Smooth muscle cell (in vitro differentiated cells): Measurements from ENCODE around the gene DEFB110. TPM values are rescaled to one million over a fixed set of nuclear protein-coding genes. Genes with fewer than 3 reads are reported as not detected.
A peak's percentile ranks its signal among the peaks of the same experiment; 100 is the strongest.

Experiments
- DNase-seq: peaks from one replicate; lab custom pipeline; 2025; ENCODE audit not compliant: unreplicated experiment; lab: John Stamatoyannopoulos, UW
- H2AFZ ChIP-seq: fragments of 200-600 bp; sonication (generic); 2 replicates; pipeline ENCODE4 v1.6.0; 2016; ENCODE audit warnings: antibody characterized with exemption, low read depth, mild to moderate bottlenecking
- H3F3A ChIP-seq: fragments of 200-600 bp; sonication (generic); 2 replicates; pipeline ENCODE4 v1.6.0; 2017; ENCODE audit warnings: antibody characterized with exemption, low read depth
- H3K27ac ChIP-seq: fragments of 200-600 bp; sonication (generic); 2 replicates; pipeline ENCODE4 v1.5.1; 2016; ENCODE audit warnings: low read depth, mild to moderate bottlenecking
- H3K27me3 ChIP-seq: fragments of 200-600 bp; sonication (generic); 2 replicates; pipeline ENCODE4 v1.6.1; 2016; ENCODE audit warnings: low read depth, mild to moderate bottlenecking
- H3K36me3 ChIP-seq: fragments of 200-600 bp; sonication (generic); 2 replicates; pipeline ENCODE4 v1.5.1; 2016; ENCODE audit warnings: low read depth
- H3K4me1 ChIP-seq: fragments of 200-600 bp; sonication (generic); 2 replicates; pipeline ENCODE4 v1.5.1; 2016; ENCODE audit warnings: low read depth
- H3K4me2 ChIP-seq: fragments of 200-600 bp; sonication (generic); 2 replicates; pipeline ENCODE4 v1.6.0; 2016; ENCODE audit warnings: mild to moderate bottlenecking
- H3K4me3 ChIP-seq: fragments of 200-600 bp; sonication (generic); 2 replicates; pipeline ENCODE4 v1.5.1; 2016; ENCODE audit warnings: mild to moderate bottlenecking
- H3K79me2 ChIP-seq: fragments of 200-600 bp; sonication (generic); 2 replicates; pipeline ENCODE4 v1.6.0; 2016; ENCODE audit warnings: low read depth, mild to moderate bottlenecking
- H3K9ac ChIP-seq: fragments of 200-600 bp; sonication (generic); 2 replicates; pipeline ENCODE4 v1.6.0; 2016; ENCODE audit warnings: low read depth
- H3K9me3 ChIP-seq: fragments of 200-600 bp; sonication (generic); replicated peaks from 2 replicates; pipeline ENCODE4 v1.5.1; 2016; ENCODE audit warnings: low read depth
- H4K20me1 ChIP-seq: fragments of 200-600 bp; sonication (generic); 2 replicates; pipeline ENCODE4 v1.6.0; 2016; ENCODE audit warnings: low read depth
- WGBS: methylation state at CpG from one replicate; pipeline ENCODE4 v1.1.7; 2016; ENCODE audit warnings: low lambda C conversion rate; 5-methylcytosine and 5-hydroxymethylcytosine counted together
- polyA plus RNA-seq: library from polyadenylated mRNA; unstranded; fragments of >200 nt; fragmentation: Nextera tagmentation; extraction: Ambion mirVana; gene quantifications from 2 replicates; pipeline ENCODE4 v1.2.1, GENCODE V29; 2016
- total RNA-seq: library from RNA; depleted of rRNA; stranded (reverse); fragments of >200 nt; gene quantifications from 2 replicates; pipeline ENCODE4 v1.2.3, GENCODE V29; 2014
- TF ChIP-seq, protein P1 (sequence below): fragments of 200-600 bp; sonication (generic); IDR thresholded peaks from 2 replicates; pipeline ENCODE4 v1.5.1; 2017; ENCODE audit warnings: borderline replicate concordance, mild to moderate bottlenecking, antibody characterized with exemption; ENCODE audit not compliant: insufficient read depth, poor library complexity, severe bottlenecking

Gene DEFB110
- total and polyA plus RNA-seq, 2 experiments from 2014 or later, result not detected

GRCh38 chr6:50049829-50050228 lies 28.0 kb upstream of the DEFB110 start, which contains the start of gene DEFB112:
Gene DEFB112 (minus strand): TSS chr6:50049929. CDS start chr6:50049869, 60 bp downstream.
- H3K9me3 ChIP-seq, result no peaks in the 10 kb centered on the region
- H3K27me3 ChIP-seq, result no peaks in the 10 kb centered on the region
- TF ChIP-seq, protein P1, sequence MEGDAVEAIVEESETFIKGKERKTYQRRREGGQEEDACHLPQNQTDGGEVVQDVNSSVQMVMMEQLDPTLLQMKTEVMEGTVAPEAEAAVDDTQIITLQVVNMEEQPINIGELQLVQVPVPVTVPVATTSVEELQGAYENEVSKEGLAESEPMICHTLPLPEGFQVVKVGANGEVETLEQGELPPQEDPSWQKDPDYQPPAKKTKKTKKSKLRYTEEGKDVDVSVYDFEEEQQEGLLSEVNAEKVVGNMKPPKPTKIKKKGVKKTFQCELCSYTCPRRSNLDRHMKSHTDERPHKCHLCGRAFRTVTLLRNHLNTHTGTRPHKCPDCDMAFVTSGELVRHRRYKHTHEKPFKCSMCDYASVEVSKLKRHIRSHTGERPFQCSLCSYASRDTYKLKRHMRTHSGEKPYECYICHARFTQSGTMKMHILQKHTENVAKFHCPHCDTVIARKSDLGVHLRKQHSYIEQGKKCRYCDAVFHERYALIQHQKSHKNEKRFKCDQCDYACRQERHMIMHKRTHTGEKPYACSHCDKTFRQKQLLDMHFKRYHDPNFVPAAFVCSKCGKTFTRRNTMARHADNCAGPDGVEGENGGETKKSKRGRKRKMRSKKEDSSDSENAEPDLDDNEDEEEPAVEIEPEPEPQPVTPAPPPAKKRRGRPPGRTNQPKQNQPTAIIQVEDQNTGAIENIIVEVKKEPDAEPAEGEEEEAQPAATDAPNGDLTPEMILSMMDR, result no peak
- no peak for DNase-seq
- no peak within 1 kb of the TSS for H3K4me3 ChIP-seq
- no peaks in the 10 kb centered on the region for H4K20me1 ChIP-seq
- no peaks in the 10 kb centered on the region for H3K36me3 ChIP-seq
- no peak within 1 kb of the TSS for H3K4me2 ChIP-seq
- no peak within 1 kb of the TSS for H3K27ac ChIP-seq
- H3K4me1 ChIP-seq, result no peaks in the 10 kb centered on the region
- H3K9ac ChIP-seq, result no peak within 1 kb of the TSS
- WGBS, result 81% methylated on average over 1 of the region's 1 CpG
- no peaks in the 10 kb centered on the region for H3F3A ChIP-seq
- no peak within 1 kb of the TSS for H2AFZ ChIP-seq
- H3K79me2 ChIP-seq, result no peaks in the 10 kb centered on the region

- no peak overlapping the region for H3K4me2 ChIP-seq
- no peak overlapping the region for H2AFZ ChIP-seq
- no peaks in the 10 kb centered on the region for H3K36me3 ChIP-seq
- H3K27me3 ChIP-seq, result no peaks in the 10 kb centered on the region
- H4K20me1 ChIP-seq, result no peaks in the 10 kb centered on the region
- DNase-seq, result no peak
- no peak overlapping the region for H3K9ac ChIP-seq
- no peaks in the 10 kb centered on the region for H3K9me3 ChIP-seq
- H3K79me2 ChIP-seq, result no peaks in the 10 kb centered on the region
- H3K4me3 ChIP-seq, result no peak overlapping the region
- no peak overlapping the region for H3K27ac ChIP-seq
- H3K4me1 ChIP-seq, result no peaks in the 10 kb centered on the region
- 87% methylated on average over 3 of the region's 3 CpGs for WGBS
- no peaks in the 10 kb centered on the region for H3F3A ChIP-seq
- TF ChIP-seq, protein P1, result no peak
Measured at GRCh38 chr6:50047026-50047425, 25.2 kb upstream of the DEFB110 start.

GRCh38 chr6:50030777-50031562 lies 9.2 kb upstream of the DEFB110 start:
- peak overlapping the region; percentile 61 for H2AFZ ChIP-seq
- no peaks in the 10 kb centered on the region for H3K4me1 ChIP-seq

More at GRCh38 chr6:50030777-50031562, 9.2 kb upstream of the DEFB110 start:
- H3K27ac ChIP-seq, result no peak overlapping the region
- no peak overlapping the region for H3K4me3 ChIP-seq
- TF ChIP-seq, protein P1, result peak; percentile 40
- peak overlapping the region; percentile 37 for H3K4me2 ChIP-seq
- no peak for DNase-seq
- H3K36me3 ChIP-seq, result no peaks in the 10 kb centered on the region
- H3K9me3 ChIP-seq, result no peaks in the 10 kb centered on the region
- H3K79me2 ChIP-seq, result no peaks in the 10 kb centered on the region
- 33% methylated on average over 18 of the region's 18 CpGs for WGBS
- H3F3A ChIP-seq, result no peaks in the 10 kb centered on the region
- no peaks in the 10 kb centered on the region for H3K27me3 ChIP-seq
- H3K9ac ChIP-seq, result no peak overlapping the region
- no peaks in the 10 kb centered on the region for H4K20me1 ChIP-seq
